Measurements from ENCODE around the gene BCL2L11.

Gene BCL2L11

DNA sequence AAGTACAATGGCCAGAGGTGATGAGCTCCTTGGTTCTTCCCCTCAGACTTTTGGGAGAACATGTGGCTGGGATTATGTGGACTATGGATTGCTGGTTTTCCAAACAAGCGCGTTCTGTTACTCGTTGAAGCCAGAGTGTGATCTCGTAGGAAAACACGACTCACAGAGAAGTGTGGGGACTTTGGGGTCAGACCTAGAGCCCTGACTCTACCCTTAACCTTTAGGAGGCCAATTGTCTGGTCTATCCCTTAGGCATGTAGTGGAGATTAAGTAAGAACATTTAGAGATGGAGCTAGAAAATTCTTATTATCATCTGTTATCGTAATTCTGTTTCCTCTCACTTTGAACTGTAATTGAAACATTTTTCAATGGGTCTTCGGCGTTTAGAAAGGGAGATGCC lies 35.8 kb downstream of the BCL2L11 start:
- TF ChIP-seq, protein P1, sequence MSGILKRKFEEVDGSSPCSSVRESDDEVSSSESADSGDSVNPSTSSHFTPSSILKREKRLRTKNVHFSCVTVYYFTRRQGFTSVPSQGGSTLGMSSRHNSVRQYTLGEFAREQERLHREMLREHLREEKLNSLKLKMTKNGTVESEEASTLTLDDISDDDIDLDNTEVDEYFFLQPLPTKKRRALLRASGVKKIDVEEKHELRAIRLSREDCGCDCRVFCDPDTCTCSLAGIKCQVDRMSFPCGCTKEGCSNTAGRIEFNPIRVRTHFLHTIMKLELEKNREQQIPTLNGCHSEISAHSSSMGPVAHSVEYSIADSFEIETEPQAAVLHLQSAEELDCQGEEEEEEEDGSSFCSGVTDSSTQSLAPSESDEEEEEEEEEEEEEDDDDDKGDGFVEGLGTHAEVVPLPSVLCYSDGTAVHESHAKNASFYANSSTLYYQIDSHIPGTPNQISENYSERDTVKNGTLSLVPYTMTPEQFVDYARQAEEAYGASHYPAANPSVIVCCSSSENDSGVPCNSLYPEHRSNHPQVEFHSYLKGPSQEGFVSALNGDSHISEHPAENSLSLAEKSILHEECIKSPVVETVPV (CRISPR knock-in tag; IDR thresholded peaks at IDR 0.05) = no peak
- TF ChIP-seq ZNF565 (CRISPR knock-in tag; conservative IDR thresholded peaks at IDR 0.05; ENCODE audit: low read depth) = no peak
- no peak for TF ChIP-seq TCF4 (CRISPR knock-in tag; IDR thresholded peaks at IDR 0.05; ENCODE audit: borderline replicate concordance)
- TF ChIP-seq ZFP30 (CRISPR knock-in tag; IDR thresholded peaks at IDR 0.05) = no peak
- TF ChIP-seq ZNF8 (CRISPR knock-in tag; IDR thresholded peaks at IDR 0.05) = no peak
- no peak for TF ChIP-seq ISL1 (CRISPR knock-in tag; IDR thresholded peaks at IDR 0.05)
- TF ChIP-seq BACH2 (CRISPR knock-in tag; IDR thresholded peaks at IDR 0.05; ENCODE audit: borderline replicate concordance) = no peak
- TF ChIP-seq CSDC2 (CRISPR knock-in tag; IDR thresholded peaks at IDR 0.05) = no peak
- TF ChIP-seq ZNF70 (CRISPR knock-in tag; IDR thresholded peaks at IDR 0.05) = no peak
- TF ChIP-seq RARB (CRISPR knock-in tag; IDR thresholded peaks at IDR 0.05) = no peak
- no peak for TF ChIP-seq ZFP3 (CRISPR knock-in tag; IDR thresholded peaks at IDR 0.05)
- no peak for TF ChIP-seq CREB5 (CRISPR knock-in tag; IDR thresholded peaks at IDR 0.05; ENCODE audit: low read depth)
- TF ChIP-seq, protein P2, sequence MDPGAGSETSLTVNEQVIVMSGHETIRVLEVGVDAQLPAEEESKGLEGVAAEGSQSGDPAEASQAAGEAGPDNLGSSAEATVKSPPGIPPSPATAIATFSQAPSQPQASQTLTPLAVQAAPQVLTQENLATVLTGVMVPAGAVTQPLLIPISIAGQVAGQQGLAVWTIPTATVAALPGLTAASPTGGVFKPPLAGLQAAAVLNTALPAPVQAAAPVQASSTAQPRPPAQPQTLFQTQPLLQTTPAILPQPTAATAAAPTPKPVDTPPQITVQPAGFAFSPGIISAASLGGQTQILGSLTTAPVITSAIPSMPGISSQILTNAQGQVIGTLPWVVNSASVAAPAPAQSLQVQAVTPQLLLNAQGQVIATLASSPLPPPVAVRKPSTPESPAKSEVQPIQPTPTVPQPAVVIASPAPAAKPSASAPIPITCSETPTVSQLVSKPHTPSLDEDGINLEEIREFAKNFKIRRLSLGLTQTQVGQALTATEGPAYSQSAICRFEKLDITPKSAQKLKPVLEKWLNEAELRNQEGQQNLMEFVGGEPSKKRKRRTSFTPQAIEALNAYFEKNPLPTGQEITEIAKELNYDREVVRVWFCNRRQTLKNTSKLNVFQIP (CRISPR knock-in tag; IDR thresholded peaks at IDR 0.05; ENCODE audit: borderline replicate concordance, low read depth) = no peak
- no peak for TF ChIP-seq GLIS3 (CRISPR knock-in tag; IDR thresholded peaks at IDR 0.05)
- TF ChIP-seq OSR1 (CRISPR knock-in tag; IDR thresholded peaks at IDR 0.05) = no peak
- TF ChIP-seq ZC3H10 (CRISPR knock-in tag; IDR thresholded peaks at IDR 0.05) = no peak
- no peak for ATAC-seq

DNA sequence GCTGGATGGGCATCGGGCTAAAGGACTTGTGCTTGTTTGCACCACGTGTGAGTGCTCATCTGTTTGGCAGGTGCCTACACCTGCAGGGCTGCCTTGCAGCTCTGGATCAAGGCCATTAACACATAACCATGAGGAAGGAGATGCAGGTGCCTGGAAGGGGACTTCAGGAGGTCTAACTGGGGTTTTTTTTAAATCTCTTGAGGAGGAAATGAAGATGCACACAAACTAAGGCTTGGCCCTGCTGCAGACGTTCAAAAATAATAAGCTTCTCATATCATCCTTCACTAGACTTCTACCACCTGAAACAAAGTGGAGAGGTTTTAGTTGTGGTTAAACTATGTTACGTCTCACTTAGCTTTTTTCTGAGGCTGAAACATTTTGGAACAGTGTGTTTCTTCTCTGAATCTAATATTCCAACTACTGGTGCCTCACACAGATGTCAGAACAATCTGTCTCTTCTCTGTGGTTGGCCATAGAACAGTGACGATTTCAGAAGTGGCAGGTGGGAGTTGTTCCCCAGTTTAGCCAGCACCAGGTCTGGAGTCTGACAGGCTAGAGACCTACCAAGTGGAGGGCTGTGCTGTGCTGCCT lies 36.5 kb downstream of the BCL2L11 start:
- no peak for ATAC-seq

More for the DNA sequence above, 36.5 kb downstream of the BCL2L11 start:
- TF ChIP-seq, protein P2 (CRISPR knock-in tag; IDR thresholded peaks at IDR 0.05; ENCODE audit: borderline replicate concordance, low read depth) = no peak
- TF ChIP-seq BACH2 (CRISPR knock-in tag; IDR thresholded peaks at IDR 0.05; ENCODE audit: borderline replicate concordance) = no peak
- no peak for TF ChIP-seq ZFP3 (CRISPR knock-in tag; IDR thresholded peaks at IDR 0.05)
- TF ChIP-seq ESRRG (CRISPR knock-in tag; IDR thresholded peaks at IDR 0.05) = no peak
- no peak for TF ChIP-seq ISL1 (CRISPR knock-in tag; IDR thresholded peaks at IDR 0.05)
- no peak for TF ChIP-seq ZNF8 (CRISPR knock-in tag; IDR thresholded peaks at IDR 0.05)
- TF ChIP-seq ZFP30 (CRISPR knock-in tag; IDR thresholded peaks at IDR 0.05) = no peak
- TF ChIP-seq OSR1 (CRISPR knock-in tag; IDR thresholded peaks at IDR 0.05) = no peak
- TF ChIP-seq SNAI2 (CRISPR knock-in tag; IDR thresholded peaks at IDR 0.05) = no peak
- no peak for TF ChIP-seq TOX (CRISPR knock-in tag; IDR thresholded peaks at IDR 0.05; ENCODE audit: borderline replicate concordance)
- TF ChIP-seq GLIS3 (CRISPR knock-in tag; IDR thresholded peaks at IDR 0.05) = no peak
- no peak for TF ChIP-seq ZC3H10 (CRISPR knock-in tag; IDR thresholded peaks at IDR 0.05)
- no peak for TF ChIP-seq CREB5 (CRISPR knock-in tag; IDR thresholded peaks at IDR 0.05; ENCODE audit: low read depth)
- no peak for TF ChIP-seq TCF4 (CRISPR knock-in tag; IDR thresholded peaks at IDR 0.05; ENCODE audit: borderline replicate concordance)
- TF ChIP-seq PATZ1 (CRISPR knock-in tag; IDR thresholded peaks at IDR 0.05; ENCODE audit: borderline replicate concordance) = no peak
